Lung (tissue), 12 donors: ENCODE data around the gene EDDM13. TPM values are rescaled to one million over a fixed set of nuclear protein-coding genes. Genes with fewer than 3 reads are reported as not detected.
"Not testable (repeated sequence)": the region's sequence is repeated elsewhere in the genome, so short reads cannot be mapped to it uniquely, and the experiment has no call there.

Experiments
- ATAC-seq: fragments of 200-7000 bp; cut with Tn5 transposase; one replicate; pipeline ENCODE4 v1.9.1; 2020; ENCODE audit warnings: moderate number of reproducible peaks; ENCODE audit not compliant: insufficient read depth, low FRiP score
- DNase-seq, 3 donors: peaks; one replicate each; pipeline ENCODE4 v3.0.0-alpha.2; 2013 to 2017
- H3K27ac ChIP-seq, 2 donors: one replicate each; pipeline ENCODE4 v1.5.1; 2013; ENCODE audit warnings: mild to moderate bottlenecking in 2 of 2, moderate library complexity in 2 of 2, control low read depth in 1 of 2, inconsistent platforms in 1 of 2, low read depth in 1 of 2, low read length in 1 of 2
- H3K27me3 ChIP-seq, 3 donors: one replicate each; pipeline ENCODE4 v1.5.1; 2013; ENCODE audit warnings: low read length in 2 of 3; ENCODE audit not compliant: control insufficient read depth in 3 of 3, insufficient read depth in 3 of 3
- H3K36me3 ChIP-seq, 4 donors: one replicate each; pipeline ENCODE4 v1.5.1; 2013; ENCODE audit warnings: low read length in 4 of 4, mild to moderate bottlenecking in 1 of 4, moderate library complexity in 1 of 4; ENCODE audit not compliant: control insufficient read depth in 4 of 4, insufficient read depth in 4 of 4
- H3K4me1 ChIP-seq, 5 donors: one replicate each; pipeline ENCODE4 v1.5.1; 2013; ENCODE audit warnings: low read length in 5 of 5, mild to moderate bottlenecking in 2 of 5, moderate library complexity in 1 of 5; ENCODE audit not compliant: control insufficient read depth in 5 of 5, insufficient read depth in 5 of 5
- H3K4me3 ChIP-seq: one replicate; pipeline ENCODE4 v1.5.1; 2013; ENCODE audit warnings: mild to moderate bottlenecking, control low read depth, moderate library complexity
- H3K9ac ChIP-seq, 2 donors: one replicate each; pipeline ENCODE4 v1.5.1; 2013; ENCODE audit warnings: low read length in 2 of 2, control low read depth in 1 of 2; ENCODE audit not compliant: insufficient read depth in 1 of 2
- H3K9me3 ChIP-seq, 4 donors: one replicate each; pipeline ENCODE4 v1.5.1; 2013; ENCODE audit warnings: low read length in 3 of 4, mild to moderate bottlenecking in 1 of 4, moderate library complexity in 1 of 4; ENCODE audit not compliant: control insufficient read depth in 4 of 4, insufficient read depth in 3 of 4
- WGBS, 2 donors: extraction: QIAGEN DNeasy Blood & Tissue Kit; methylation state at CpG; one replicate each; pipeline ENCODE4 v1.1.7; 2013; 5-methylcytosine and 5-hydroxymethylcytosine counted together
- polyA plus RNA-seq, 2 donors: library from polyadenylated mRNA; stranded (reverse); fragments of 200-250 nt; gene quantifications; one replicate each; pipeline ENCODE4 v1.2.1, GENCODE V29; 2013
- total RNA-seq, 2 donors: library from RNA; depleted of rRNA in 1 of 2; stranded (reverse); fragments of >200 nt in 1 of 2; gene quantifications; one replicate each; pipeline ENCODE4 v1.2.1, GENCODE V29; 2014 to 2021
- TF ChIP-seq, protein P1 (sequence below): IDR thresholded peaks from 2 replicates; pipeline ENCODE4 v1.5.1; 2012; ENCODE audit warnings: mild to moderate bottlenecking; ENCODE audit errors: control extremely low read depth, extremely low read depth
- donor health status: control.
- donor health status: control.
- donor health status: Bipolar disorder and iron deficiency.
- donor health status: healthy.
- donor health status: DM: yes; HTN: yes; CAD: no.

The EDDM13 gene
- total and polyA plus RNA-seq, 4 donors: 1.1 to 3.0 (median 1.3) TPM; not detected in 1

DNA sequence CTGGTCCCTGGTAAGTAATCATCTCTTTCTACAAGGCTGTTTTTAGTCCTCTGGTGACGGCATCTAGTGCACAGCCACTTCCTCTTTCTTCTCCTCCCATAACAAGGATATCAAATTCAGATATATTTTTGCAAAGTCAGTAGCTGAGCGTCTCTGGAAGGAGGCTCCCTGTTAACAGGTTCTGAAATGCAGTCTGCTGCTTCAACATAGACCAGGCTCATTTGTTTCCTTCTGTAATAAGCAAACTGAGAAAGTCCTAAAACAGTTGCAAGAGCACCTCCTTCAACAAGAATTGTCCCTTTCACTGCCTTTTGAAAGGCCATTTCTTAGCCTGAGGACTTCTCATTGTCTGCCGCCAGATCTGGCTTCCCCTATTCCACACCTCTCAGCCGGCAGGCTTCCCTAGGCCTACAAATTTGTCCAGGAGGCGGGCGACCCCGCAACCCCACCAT is 49.5 kb downstream of the EDDM13 start:
- 46 to 63% methylated on average over 7 of the region's 7 CpGs for WGBS, 2 donors
- DNase-seq: no peak
- no peaks in the 10 kb centered on the region for H3K9me3 ChIP-seq
- H3K36me3 ChIP-seq: no peaks in the 10 kb centered on the region
- H3K27ac ChIP-seq: peak overlapping the region in 1 of 2 donors; percentile 44
- no peak for ATAC-seq
- H3K4me1 ChIP-seq: peaks cover 0 to 2% (median 0%) of the 10 kb centered on the region in 5 donors
- H3K27me3 ChIP-seq: no peaks in the 10 kb centered on the region
- no peak overlapping the region for H3K4me3 ChIP-seq
- TF ChIP-seq, protein P1, sequence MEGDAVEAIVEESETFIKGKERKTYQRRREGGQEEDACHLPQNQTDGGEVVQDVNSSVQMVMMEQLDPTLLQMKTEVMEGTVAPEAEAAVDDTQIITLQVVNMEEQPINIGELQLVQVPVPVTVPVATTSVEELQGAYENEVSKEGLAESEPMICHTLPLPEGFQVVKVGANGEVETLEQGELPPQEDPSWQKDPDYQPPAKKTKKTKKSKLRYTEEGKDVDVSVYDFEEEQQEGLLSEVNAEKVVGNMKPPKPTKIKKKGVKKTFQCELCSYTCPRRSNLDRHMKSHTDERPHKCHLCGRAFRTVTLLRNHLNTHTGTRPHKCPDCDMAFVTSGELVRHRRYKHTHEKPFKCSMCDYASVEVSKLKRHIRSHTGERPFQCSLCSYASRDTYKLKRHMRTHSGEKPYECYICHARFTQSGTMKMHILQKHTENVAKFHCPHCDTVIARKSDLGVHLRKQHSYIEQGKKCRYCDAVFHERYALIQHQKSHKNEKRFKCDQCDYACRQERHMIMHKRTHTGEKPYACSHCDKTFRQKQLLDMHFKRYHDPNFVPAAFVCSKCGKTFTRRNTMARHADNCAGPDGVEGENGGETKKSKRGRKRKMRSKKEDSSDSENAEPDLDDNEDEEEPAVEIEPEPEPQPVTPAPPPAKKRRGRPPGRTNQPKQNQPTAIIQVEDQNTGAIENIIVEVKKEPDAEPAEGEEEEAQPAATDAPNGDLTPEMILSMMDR: no peak
- H3K9ac ChIP-seq: no peak overlapping the region

DNA sequence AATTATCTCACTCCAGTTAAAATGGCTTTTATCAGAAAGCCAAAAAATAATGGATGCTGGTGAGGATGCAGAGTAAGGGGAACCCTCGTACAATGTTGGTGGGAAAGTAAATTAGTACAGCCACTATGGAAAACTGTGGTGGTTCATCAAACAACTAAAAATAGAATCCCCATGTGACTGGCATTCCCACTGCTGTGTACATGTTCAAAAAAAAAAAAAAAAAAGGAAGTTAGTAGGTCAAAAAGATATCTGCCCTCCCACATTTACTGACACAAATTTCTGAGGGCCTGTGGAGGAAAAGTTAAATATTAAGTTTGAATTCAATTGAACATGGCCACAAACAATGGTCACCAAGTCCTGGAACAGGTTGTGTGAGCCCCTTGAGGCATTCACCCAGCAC is 51.9 kb downstream of the EDDM13 start:
- H3K9ac ChIP-seq: no peak overlapping the region
- WGBS, 2 donors: 31 to 64% methylated on average over 1 of the region's 1 CpG
- H3K4me1 ChIP-seq: peaks cover 0 to 2% (median 0%) of the 10 kb centered on the region in 5 donors
- no peaks in the 10 kb centered on the region for H3K27me3 ChIP-seq
- no peak overlapping the region for H3K27ac ChIP-seq
- no peaks in the 10 kb centered on the region for H3K9me3 ChIP-seq
- DNase-seq: no peak
- ATAC-seq: no peak
- no peak overlapping the region for H3K4me3 ChIP-seq
- no peaks in the 10 kb centered on the region for H3K36me3 ChIP-seq
- TF ChIP-seq, protein P1: no peak

DNA sequence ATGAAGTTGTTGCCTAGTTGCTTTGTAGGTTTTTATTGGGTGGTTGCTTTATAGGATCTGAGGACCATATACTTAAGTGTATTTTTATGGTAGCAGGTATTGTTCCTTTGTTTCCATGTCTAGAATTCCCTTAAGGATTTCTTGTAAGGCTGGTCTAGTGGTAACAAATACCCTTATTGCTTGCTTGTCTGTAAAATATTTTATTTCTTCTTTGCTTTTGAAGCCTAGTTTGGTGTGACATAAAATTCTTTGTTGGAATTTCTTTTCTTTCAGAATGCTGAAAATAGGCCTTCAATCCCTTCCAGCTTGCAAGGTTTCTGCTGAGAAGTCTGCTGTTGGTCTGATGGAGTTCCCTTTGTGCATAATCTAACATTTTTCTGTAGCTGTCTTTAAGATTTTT is 60.1 kb downstream of the EDDM13 start:
- Histone ChIP-seq H3K36me3 (no peaks in the 10 kb centered on the region), H3K27me3 (no peaks in the 10 kb centered on the region), H3K9ac (no peak overlapping the region), H3K4me1 (no peaks in the 10 kb centered on the region), H3K27ac (no peak overlapping the region), H3K9me3 (peaks cover 0 to 6% (median 2%) of the 10 kb centered on the region in 4 donors), H3K4me3 (no peak overlapping the region)
- ATAC-seq: no peak
- no peak for DNase-seq
- TF ChIP-seq, protein P1: no peak

DNA sequence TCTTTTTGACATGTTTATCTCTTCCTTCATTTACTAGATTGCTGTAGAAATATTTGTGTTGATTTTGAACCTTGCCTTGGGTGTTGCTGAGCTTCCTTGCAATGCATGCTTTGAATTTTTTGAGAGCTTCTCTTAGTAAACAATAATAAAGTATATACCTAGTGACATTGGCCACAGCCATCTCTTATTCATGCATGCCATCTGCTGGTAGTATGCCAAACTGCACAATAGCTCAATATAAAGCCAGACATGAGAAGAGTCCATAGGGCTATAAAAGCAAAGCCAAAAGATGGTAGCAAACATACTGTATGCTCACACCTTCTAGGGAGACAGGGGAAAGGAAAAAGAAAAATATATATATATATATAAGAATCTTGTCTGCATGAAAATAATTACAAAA is 61.0 kb downstream of the EDDM13 start:
- H3K27ac ChIP-seq: no peak overlapping the region
- H3K9me3 ChIP-seq: peaks cover 0 to 6% (median 2%) of the 10 kb centered on the region in 4 donors
- H3K36me3 ChIP-seq: no peaks in the 10 kb centered on the region
- H3K4me1 ChIP-seq: no peaks in the 10 kb centered on the region
- no peaks in the 10 kb centered on the region for H3K27me3 ChIP-seq
- no peak for ATAC-seq
- peak; percentile 23 to 48 (median 39) for DNase-seq
- no peak overlapping the region for H3K9ac ChIP-seq
- TF ChIP-seq, protein P1: peak; percentile 79
- H3K4me3 ChIP-seq: no peak overlapping the region

DNA sequence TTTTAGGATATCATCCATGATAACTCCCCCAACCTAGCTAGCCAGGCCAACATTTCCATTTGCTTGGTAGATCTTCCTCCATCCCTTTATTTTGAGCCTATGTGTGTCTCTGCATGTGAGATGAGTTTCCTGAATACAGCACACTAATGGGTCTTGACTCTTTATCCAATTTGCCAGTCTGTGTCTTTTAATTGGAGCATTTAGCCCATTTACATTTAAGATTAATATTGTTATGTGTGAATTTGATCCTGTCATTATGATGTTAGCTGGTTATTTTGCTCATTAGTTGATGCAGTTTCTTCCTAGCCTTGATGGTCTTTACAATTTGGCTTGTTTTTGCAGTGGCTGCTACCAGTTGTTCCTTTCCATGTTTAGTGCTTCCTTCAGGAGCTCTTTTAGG is 62.8 kb downstream of the EDDM13 start:
- not testable (repeated sequence) for H3K9ac ChIP-seq, H3K4me3 ChIP-seq, DNase-seq, H3K9me3 ChIP-seq, H3K36me3 ChIP-seq, H3K27ac ChIP-seq, H3K27me3 ChIP-seq, H3K4me1 ChIP-seq, ATAC-seq

DNA sequence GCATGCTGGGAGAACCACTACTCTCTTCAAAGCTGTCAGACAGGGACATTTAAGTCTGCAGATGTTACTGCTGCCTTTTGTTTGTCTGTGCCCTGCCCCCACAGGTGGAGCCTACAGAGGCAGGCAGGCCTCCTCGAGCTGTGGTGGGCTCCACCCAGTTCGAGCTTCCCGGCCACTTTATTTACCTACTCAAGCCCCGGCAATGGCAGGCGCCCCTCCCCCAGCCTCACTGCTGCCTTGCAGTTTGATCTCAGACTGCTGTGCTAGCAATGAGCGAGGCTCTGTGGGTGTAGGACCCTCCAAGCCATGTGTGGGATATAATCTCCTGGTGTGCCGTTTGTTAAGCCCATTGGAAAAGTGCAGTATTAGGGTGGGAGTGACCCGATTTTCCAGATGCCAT is 64.5 kb downstream of the EDDM13 start:
- not testable (repeated sequence) for DNase-seq, H3K27me3 ChIP-seq, H3K9ac ChIP-seq, ATAC-seq, H3K36me3 ChIP-seq, H3K9me3 ChIP-seq, H3K4me3 ChIP-seq, H3K27ac ChIP-seq, H3K4me1 ChIP-seq
- WGBS, 2 donors: 83 to 94% methylated on average over 8 of the region's 8 CpGs
